WTC11 (cell line): ENCODE results near the gene CCDC34. TPM values are rescaled to one million over a fixed set of nuclear protein-coding genes. Genes with fewer than 3 reads are reported as not detected.

Source experiments
- ATAC-seq: fragments of 200-7000 bp; cut with Tn5 transposase; 2 replicates; pipeline ENCODE4 v1.10.0; 2021; ENCODE audit warnings: mild to moderate bottlenecking, moderate library complexity
- CTCF ChIA-PET: fragments of 300-600 bp; sonication (Branson Sonifier 250); formaldehyde crosslinking; loops from one replicate; lab custom pipeline; 2021; ENCODE audit warnings: antibody characterized with exemption; lab: Charles Lee
- POLR2A ChIA-PET: fragments of 350-600 bp; sonication (Branson Sonifier 250); formaldehyde crosslinking; loops from one replicate; lab custom pipeline; 2021; ENCODE audit warnings: antibody characterized with exemption; lab: Charles Lee
- DNase-seq: peaks from one replicate; pipeline ENCODE4 v3.0.0; 2021; ENCODE audit warnings: low spot score
- H3K27ac Mint-ChIP-seq: 2 replicates; pipeline ENCODE4 v1.8.0; 2021; ENCODE audit warnings: mixed read lengths
- H3K27me3 Mint-ChIP-seq: 2 replicates; pipeline ENCODE4 v1.8.0; 2021; ENCODE audit warnings: low read depth, mild to moderate bottlenecking, moderate library complexity, mixed read lengths
- H3K36me3 Mint-ChIP-seq: 2 replicates; pipeline ENCODE4 v1.8.0; 2021; ENCODE audit warnings: mixed read lengths
- H3K4me1 Mint-ChIP-seq: 2 replicates; pipeline ENCODE4 v1.8.0; 2022; ENCODE audit warnings: mixed read lengths
- H3K4me3 Mint-ChIP-seq: 2 replicates; pipeline ENCODE4 v1.8.0; 2021; ENCODE audit warnings: mild to moderate bottlenecking, moderate library complexity, mixed read lengths
- H3K9me3 Mint-ChIP-seq: 2 replicates; pipeline ENCODE4 v1.8.0; 2021; ENCODE audit warnings: mixed read lengths
- CBFB ChIP-seq: sonication (generic); formaldehyde crosslinking; IDR thresholded peaks from 2 replicates; pipeline ENCODE4 v1.8.1; 2022; ENCODE audit warnings: mild to moderate bottlenecking, low read depth, missing genetic modification reagents
- FOXP1 ChIP-seq: sonication (generic); formaldehyde crosslinking; IDR thresholded peaks from 2 replicates; pipeline ENCODE4 v1.8.0; 2022; ENCODE audit warnings: missing genetic modification reagents, mild to moderate bottlenecking, moderate library complexity, borderline replicate concordance
- GRHL2 ChIP-seq: fragments of 250-450 bp; sonication (Bioruptor Pico); IDR thresholded peaks from 2 replicates; pipeline ENCODE4 v1.8.0; 2022; ENCODE audit warnings: mild to moderate bottlenecking, moderate library complexity; ENCODE audit not compliant: insufficient replicate concordance, severe bottlenecking
- JAZF1 ChIP-seq: fragments of 250-450 bp; sonication (Bioruptor Pico); IDR thresholded peaks from 2 replicates; pipeline ENCODE4 v1.9.0; 2021; ENCODE audit warnings: moderate library complexity, mild to moderate bottlenecking, inconsistent platforms
- KAT7 ChIP-seq: sonication (generic); formaldehyde crosslinking; IDR thresholded peaks from 2 replicates; pipeline ENCODE4 v1.8.1; 2023; ENCODE audit warnings: missing genetic modification reagents, mild to moderate bottlenecking, borderline replicate concordance
- NR2C2 ChIP-seq: sonication (generic); formaldehyde crosslinking; IDR thresholded peaks from 2 replicates; pipeline ENCODE4 v1.8.0; 2022; ENCODE audit warnings: mild to moderate bottlenecking, missing genetic modification reagents
- TCF7 ChIP-seq: sonication (generic); formaldehyde crosslinking; IDR thresholded peaks from 2 replicates; pipeline ENCODE4 v1.8.0; 2022; ENCODE audit warnings: mild to moderate bottlenecking, low read depth, missing genetic modification reagents, moderate library complexity
- TEAD4 ChIP-seq: sonication (generic); formaldehyde crosslinking; IDR thresholded peaks from 2 replicates; pipeline ENCODE4 v1.8.0; 2022; ENCODE audit warnings: mild to moderate bottlenecking, missing genetic modification reagents
- ZNF317 ChIP-seq: sonication (generic); formaldehyde crosslinking; IDR thresholded peaks from 2 replicates; pipeline ENCODE4 v1.8.1; 2023; ENCODE audit warnings: low read depth, mild to moderate bottlenecking, moderate library complexity, missing genetic modification reagents, borderline replicate concordance
- ZNF423 ChIP-seq: fragments of 250-450 bp; sonication (Bioruptor Pico); IDR thresholded peaks from 2 replicates; pipeline ENCODE4 v2.1.2; 2022; ENCODE audit warnings: mild to moderate bottlenecking, moderate library complexity
- total RNA-seq: library from RNA; stranded (reverse); gene quantifications from 3 replicates; pipeline ENCODE4 v1.2.3, GENCODE V29; 2021
- TF ChIP-seq, protein P1 (sequence below): sonication (generic); formaldehyde crosslinking; IDR thresholded peaks from 2 replicates; pipeline ENCODE4 v1.8.0; 2023; ENCODE audit warnings: missing genetic modification reagents, mild to moderate bottlenecking, borderline replicate concordance
- TF ChIP-seq, protein P2 (sequence below): sonication (generic); formaldehyde crosslinking; IDR thresholded peaks from 2 replicates; pipeline ENCODE4 v1.8.1; 2022; ENCODE audit warnings: mild to moderate bottlenecking, missing genetic modification reagents, moderate library complexity, borderline replicate concordance
- TF ChIP-seq, protein P3 (sequence below): sonication (generic); formaldehyde crosslinking; IDR thresholded peaks from 2 replicates; pipeline ENCODE4 v1.8.1; 2022; ENCODE audit warnings: mild to moderate bottlenecking, moderate library complexity, missing genetic modification reagents
- TF ChIP-seq, protein P4 (sequence below): fragments of 250-450 bp; sonication (Bioruptor Pico); IDR thresholded peaks from 2 replicates; pipeline ENCODE4 v1.8.0; 2021; ENCODE audit warnings: mild to moderate bottlenecking
- TF ChIP-seq, protein P5 (sequence below): fragments of 200-600 bp; IDR thresholded peaks from 2 replicates; pipeline ENCODE4 v1.8.0; 2022; ENCODE audit warnings: antibody characterized with exemption
- TF ChIP-seq, protein P6 (sequence below): sonication (generic); formaldehyde crosslinking; IDR thresholded peaks from 2 replicates; pipeline ENCODE4 v1.8.0; 2022; ENCODE audit warnings: mild to moderate bottlenecking, missing genetic modification reagents
- TF ChIP-seq, protein P7 (sequence below): sonication (generic); formaldehyde crosslinking; IDR thresholded peaks from 2 replicates; pipeline ENCODE4 v1.8.1; 2023; ENCODE audit warnings: mild to moderate bottlenecking, missing genetic modification reagents, borderline replicate concordance
- TF ChIP-seq, protein P8 (sequence below): sonication (generic); formaldehyde crosslinking; IDR thresholded peaks from 2 replicates; pipeline ENCODE4 v1.8.0; 2022; ENCODE audit warnings: mild to moderate bottlenecking, missing genetic modification reagents

The CCDC34 gene
- total RNA-seq, 1 experiment from 2014 or later, result 23.7 TPM

DNA sequence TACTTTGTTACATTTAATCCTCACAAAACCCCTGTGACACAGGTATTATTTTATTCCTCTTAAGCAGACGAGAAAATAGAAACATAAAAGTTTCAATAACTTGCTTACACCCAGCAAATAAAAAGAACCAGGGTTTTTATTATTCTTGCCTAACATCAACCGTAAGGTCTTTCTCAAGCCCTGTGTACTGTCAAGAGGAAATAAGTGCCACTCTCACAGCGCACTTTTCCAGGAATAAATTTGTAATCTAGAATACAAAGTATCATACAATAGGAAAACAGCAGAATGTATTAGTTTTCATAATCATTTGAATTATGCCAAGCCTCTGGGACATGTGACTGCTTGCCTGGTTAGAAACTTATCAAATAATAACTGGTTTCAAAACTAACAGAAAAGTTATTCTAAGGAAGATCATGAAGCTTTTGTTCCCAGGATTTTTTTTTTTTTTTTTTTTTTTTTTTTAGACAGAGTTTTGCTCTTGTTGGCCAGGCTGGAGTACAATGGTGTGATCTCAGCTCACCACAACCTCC is 7.4 kb downstream of the CCDC34 start:
- DNase-seq (no peak), ATAC-seq (no peak)
- H3K27ac Mint-ChIP-seq, result no peak overlapping the region
- no peaks in the 10 kb centered on the region for H3K9me3 Mint-ChIP-seq
- CTCF ChIA-PET, result interaction anchor here (0.7 kb wide), 1 partner anchor 145 kb away, joined by 6 read pairs; no protein-coding TSS in a partner anchor
- H3K4me1 Mint-ChIP-seq, result peaks cover 41% of the 10 kb centered on the region
- H3K27me3 Mint-ChIP-seq, result peaks cover 10% of the 10 kb centered on the region
- POLR2A ChIA-PET, result interaction anchor here (0.6 kb wide), 2 partner anchors 26 to 528 kb away, joined by 4 to 5 read pairs; no protein-coding TSS in a partner anchor
- TF ChIP-seq, protein P1, sequence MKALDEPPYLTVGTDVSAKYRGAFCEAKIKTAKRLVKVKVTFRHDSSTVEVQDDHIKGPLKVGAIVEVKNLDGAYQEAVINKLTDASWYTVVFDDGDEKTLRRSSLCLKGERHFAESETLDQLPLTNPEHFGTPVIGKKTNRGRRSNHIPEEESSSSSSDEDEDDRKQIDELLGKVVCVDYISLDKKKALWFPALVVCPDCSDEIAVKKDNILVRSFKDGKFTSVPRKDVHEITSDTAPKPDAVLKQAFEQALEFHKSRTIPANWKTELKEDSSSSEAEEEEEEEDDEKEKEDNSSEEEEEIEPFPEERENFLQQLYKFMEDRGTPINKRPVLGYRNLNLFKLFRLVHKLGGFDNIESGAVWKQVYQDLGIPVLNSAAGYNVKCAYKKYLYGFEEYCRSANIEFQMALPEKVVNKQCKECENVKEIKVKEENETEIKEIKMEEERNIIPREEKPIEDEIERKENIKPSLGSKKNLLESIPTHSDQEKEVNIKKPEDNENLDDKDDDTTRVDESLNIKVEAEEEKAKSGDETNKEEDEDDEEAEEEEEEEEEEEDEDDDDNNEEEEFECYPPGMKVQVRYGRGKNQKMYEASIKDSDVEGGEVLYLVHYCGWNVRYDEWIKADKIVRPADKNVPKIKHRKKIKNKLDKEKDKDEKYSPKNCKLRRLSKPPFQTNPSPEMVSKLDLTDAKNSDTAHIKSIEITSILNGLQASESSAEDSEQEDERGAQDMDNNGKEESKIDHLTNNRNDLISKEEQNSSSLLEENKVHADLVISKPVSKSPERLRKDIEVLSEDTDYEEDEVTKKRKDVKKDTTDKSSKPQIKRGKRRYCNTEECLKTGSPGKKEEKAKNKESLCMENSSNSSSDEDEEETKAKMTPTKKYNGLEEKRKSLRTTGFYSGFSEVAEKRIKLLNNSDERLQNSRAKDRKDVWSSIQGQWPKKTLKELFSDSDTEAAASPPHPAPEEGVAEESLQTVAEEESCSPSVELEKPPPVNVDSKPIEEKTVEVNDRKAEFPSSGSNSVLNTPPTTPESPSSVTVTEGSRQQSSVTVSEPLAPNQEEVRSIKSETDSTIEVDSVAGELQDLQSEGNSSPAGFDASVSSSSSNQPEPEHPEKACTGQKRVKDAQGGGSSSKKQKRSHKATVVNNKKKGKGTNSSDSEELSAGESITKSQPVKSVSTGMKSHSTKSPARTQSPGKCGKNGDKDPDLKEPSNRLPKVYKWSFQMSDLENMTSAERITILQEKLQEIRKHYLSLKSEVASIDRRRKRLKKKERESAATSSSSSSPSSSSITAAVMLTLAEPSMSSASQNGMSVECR (CRISPR knock-in tag), result no peak
- no peak for TF ChIP-seq ZNF423 (CRISPR knock-in tag)
- TF ChIP-seq TCF7 (CRISPR knock-in tag), result no peak
- TF ChIP-seq CBFB (CRISPR knock-in tag), result no peak
- TF ChIP-seq GRHL2 (CRISPR knock-in tag), result no peak
- TF ChIP-seq, protein P2, sequence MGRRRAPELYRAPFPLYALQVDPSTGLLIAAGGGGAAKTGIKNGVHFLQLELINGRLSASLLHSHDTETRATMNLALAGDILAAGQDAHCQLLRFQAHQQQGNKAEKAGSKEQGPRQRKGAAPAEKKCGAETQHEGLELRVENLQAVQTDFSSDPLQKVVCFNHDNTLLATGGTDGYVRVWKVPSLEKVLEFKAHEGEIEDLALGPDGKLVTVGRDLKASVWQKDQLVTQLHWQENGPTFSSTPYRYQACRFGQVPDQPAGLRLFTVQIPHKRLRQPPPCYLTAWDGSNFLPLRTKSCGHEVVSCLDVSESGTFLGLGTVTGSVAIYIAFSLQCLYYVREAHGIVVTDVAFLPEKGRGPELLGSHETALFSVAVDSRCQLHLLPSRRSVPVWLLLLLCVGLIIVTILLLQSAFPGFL (CRISPR knock-in tag), result no peak
- TF ChIP-seq, protein P3, sequence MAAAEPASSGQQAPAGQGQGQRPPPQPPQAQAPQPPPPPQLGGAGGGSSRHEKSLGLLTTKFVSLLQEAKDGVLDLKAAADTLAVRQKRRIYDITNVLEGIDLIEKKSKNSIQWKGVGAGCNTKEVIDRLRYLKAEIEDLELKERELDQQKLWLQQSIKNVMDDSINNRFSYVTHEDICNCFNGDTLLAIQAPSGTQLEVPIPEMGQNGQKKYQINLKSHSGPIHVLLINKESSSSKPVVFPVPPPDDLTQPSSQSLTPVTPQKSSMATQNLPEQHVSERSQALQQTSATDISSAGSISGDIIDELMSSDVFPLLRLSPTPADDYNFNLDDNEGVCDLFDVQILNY (CRISPR knock-in tag), result no peak
- no peak for TF ChIP-seq KAT7 (CRISPR knock-in tag)
- no peak for TF ChIP-seq FOXP1
- no peak for TF ChIP-seq TEAD4 (CRISPR knock-in tag)
- TF ChIP-seq, protein P4, sequence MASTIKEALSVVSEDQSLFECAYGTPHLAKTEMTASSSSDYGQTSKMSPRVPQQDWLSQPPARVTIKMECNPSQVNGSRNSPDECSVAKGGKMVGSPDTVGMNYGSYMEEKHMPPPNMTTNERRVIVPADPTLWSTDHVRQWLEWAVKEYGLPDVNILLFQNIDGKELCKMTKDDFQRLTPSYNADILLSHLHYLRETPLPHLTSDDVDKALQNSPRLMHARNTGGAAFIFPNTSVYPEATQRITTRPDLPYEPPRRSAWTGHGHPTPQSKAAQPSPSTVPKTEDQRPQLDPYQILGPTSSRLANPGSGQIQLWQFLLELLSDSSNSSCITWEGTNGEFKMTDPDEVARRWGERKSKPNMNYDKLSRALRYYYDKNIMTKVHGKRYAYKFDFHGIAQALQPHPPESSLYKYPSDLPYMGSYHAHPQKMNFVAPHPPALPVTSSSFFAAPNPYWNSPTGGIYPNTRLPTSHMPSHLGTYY (CRISPR knock-in tag), result no peak
- TF ChIP-seq, protein P5, sequence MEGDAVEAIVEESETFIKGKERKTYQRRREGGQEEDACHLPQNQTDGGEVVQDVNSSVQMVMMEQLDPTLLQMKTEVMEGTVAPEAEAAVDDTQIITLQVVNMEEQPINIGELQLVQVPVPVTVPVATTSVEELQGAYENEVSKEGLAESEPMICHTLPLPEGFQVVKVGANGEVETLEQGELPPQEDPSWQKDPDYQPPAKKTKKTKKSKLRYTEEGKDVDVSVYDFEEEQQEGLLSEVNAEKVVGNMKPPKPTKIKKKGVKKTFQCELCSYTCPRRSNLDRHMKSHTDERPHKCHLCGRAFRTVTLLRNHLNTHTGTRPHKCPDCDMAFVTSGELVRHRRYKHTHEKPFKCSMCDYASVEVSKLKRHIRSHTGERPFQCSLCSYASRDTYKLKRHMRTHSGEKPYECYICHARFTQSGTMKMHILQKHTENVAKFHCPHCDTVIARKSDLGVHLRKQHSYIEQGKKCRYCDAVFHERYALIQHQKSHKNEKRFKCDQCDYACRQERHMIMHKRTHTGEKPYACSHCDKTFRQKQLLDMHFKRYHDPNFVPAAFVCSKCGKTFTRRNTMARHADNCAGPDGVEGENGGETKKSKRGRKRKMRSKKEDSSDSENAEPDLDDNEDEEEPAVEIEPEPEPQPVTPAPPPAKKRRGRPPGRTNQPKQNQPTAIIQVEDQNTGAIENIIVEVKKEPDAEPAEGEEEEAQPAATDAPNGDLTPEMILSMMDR, result no peak
- no peak for TF ChIP-seq JAZF1 (CRISPR knock-in tag)
- TF ChIP-seq, protein P6, sequence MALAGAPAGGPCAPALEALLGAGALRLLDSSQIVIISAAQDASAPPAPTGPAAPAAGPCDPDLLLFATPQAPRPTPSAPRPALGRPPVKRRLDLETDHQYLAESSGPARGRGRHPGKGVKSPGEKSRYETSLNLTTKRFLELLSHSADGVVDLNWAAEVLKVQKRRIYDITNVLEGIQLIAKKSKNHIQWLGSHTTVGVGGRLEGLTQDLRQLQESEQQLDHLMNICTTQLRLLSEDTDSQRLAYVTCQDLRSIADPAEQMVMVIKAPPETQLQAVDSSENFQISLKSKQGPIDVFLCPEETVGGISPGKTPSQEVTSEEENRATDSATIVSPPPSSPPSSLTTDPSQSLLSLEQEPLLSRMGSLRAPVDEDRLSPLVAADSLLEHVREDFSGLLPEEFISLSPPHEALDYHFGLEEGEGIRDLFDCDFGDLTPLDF (CRISPR knock-in tag), result no peak
- TF ChIP-seq, protein P7, sequence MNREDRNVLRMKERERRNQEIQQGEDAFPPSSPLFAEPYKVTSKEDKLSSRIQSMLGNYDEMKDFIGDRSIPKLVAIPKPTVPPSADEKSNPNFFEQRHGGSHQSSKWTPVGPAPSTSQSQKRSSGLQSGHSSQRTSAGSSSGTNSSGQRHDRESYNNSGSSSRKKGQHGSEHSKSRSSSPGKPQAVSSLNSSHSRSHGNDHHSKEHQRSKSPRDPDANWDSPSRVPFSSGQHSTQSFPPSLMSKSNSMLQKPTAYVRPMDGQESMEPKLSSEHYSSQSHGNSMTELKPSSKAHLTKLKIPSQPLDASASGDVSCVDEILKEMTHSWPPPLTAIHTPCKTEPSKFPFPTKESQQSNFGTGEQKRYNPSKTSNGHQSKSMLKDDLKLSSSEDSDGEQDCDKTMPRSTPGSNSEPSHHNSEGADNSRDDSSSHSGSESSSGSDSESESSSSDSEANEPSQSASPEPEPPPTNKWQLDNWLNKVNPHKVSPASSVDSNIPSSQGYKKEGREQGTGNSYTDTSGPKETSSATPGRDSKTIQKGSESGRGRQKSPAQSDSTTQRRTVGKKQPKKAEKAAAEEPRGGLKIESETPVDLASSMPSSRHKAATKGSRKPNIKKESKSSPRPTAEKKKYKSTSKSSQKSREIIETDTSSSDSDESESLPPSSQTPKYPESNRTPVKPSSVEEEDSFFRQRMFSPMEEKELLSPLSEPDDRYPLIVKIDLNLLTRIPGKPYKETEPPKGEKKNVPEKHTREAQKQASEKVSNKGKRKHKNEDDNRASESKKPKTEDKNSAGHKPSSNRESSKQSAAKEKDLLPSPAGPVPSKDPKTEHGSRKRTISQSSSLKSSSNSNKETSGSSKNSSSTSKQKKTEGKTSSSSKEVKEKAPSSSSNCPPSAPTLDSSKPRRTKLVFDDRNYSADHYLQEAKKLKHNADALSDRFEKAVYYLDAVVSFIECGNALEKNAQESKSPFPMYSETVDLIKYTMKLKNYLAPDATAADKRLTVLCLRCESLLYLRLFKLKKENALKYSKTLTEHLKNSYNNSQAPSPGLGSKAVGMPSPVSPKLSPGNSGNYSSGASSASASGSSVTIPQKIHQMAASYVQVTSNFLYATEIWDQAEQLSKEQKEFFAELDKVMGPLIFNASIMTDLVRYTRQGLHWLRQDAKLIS, result no peak
- TF ChIP-seq, protein P8, sequence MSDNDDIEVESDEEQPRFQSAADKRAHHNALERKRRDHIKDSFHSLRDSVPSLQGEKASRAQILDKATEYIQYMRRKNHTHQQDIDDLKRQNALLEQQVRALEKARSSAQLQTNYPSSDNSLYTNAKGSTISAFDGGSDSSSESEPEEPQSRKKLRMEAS (CRISPR knock-in tag), result no peak
- TF ChIP-seq NR2C2 (CRISPR knock-in tag), result no peak
- no peak for TF ChIP-seq ZNF317
- H3K36me3 Mint-ChIP-seq, result peaks cover 7% of the 10 kb centered on the region
- H3K4me3 Mint-ChIP-seq, result no peak overlapping the region
